PC-9 (cell line): ENCODE data around the gene PLAAT4.

Source experiments
- CTCF ChIP-seq: fragments of 200-600 bp; sonication (generic); conservative IDR thresholded peaks from 2 replicates; pipeline ENCODE4 v1.6.1; 2017; ENCODE audit warnings: mixed run types, antibody characterized with exemption, mild to moderate bottlenecking, moderate library complexity
- EZH2 ChIP-seq: fragments of 200-600 bp; sonication (generic); IDR thresholded peaks from 2 replicates; pipeline ENCODE4 v1.8.0; 2017; ENCODE audit warnings: antibody characterized with exemption, low read depth

GRCh38 chr11:63567044-63567840 is 30.6 kb downstream of the PLAAT4 start:
- TF ChIP-seq CTCF, result no peak
- TF ChIP-seq EZH2, result no peak
